Erythroblast (primary cell): ENCODE results near the gene IPO11.
"Not testable (repeated sequence)": the region's sequence is repeated elsewhere in the genome, so short reads cannot be mapped to it uniquely, and the experiment has no call there.

Experiments used
- GATA1 ChIP-seq: IDR thresholded peaks from 2 replicates; pipeline ENCODE4 v1.6.1; 2011; ENCODE audit warnings: low read depth, mild to moderate bottlenecking, control low read depth, low read length, moderate library complexity
- POLR2A ChIP-seq: IDR thresholded peaks from 2 replicates; pipeline ENCODE4 v1.6.1; 2011; ENCODE audit warnings: mild to moderate bottlenecking, low read length

DNA sequence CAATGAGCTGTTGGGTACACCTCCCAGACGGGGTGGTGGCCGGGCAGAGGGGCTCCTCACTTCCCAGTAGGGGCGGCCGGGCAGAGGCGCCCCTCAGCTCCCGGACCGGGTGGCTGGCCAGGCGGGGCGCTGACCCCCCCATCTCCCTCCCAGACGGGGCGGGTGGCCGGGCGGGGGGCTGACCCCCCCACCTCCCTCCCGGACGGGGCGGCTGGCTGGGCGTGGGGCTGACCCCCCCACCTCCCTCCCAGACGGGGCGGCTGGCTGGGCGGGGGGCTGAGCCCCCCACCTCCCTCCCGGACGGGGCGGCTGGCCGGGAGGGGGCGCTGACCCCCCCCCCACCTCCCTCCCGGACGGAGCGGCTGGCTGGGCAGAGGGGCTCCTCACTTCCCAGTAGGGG, 100.5 kb downstream of the IPO11 start:
- not testable (repeated sequence) for TF ChIP-seq POLR2A, GATA1
